GM18505 (cell line): ENCODE results near the gene S100A14.
A peak's percentile ranks its signal among the peaks of the same experiment; 100 is the strongest.

Experiments used
- ATAC-seq: cut with Tn5 transposase; IDR thresholded peaks from one replicate; pipeline ENCODE4 v1.9.1; 2021; ENCODE audit not compliant: unreplicated experiment
- POLR2A ChIP-seq: IDR thresholded peaks from 4 replicates; pipeline ENCODE4 v1.6.1; 2011; ENCODE audit warnings: borderline replicate concordance; ENCODE audit not compliant: insufficient read depth, insufficient read length; ENCODE audit errors: extremely low read depth

The S100A14 gene

GRCh38 chr1:153633161-153633753 lies 17.1 kb upstream of the S100A14 start:
- TF ChIP-seq POLR2A, result no peak
- no peak for ATAC-seq

GRCh38 chr1:153631047-153632022 lies 15.2 kb upstream of the S100A14 start:
- no peak for ATAC-seq
- TF ChIP-seq POLR2A, result no peak

- no peak for ATAC-seq
- no peak for TF ChIP-seq POLR2A
Measured at GRCh38 chr1:153630384-153630783, 14.3 kb upstream of the S100A14 start.

DNA sequence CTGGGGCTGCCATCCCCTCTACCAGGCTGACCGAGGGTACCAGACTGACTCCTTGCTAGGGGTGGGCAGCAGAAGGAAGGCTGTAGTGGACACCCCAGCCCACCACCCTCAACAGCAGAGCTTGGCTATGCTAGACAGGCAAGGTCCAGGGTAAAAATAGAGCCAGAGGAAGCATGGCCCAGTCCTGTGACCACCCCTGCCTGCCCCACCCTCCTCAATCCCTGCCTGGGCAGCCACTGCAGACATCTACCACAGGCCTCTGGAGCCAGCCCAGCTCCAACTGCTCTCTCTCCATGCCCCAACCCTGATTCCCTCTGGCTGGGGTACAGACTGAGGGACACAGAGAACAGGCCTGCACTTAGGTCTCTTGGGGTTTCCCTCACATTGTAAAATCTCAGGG lies 13.8 kb upstream of the S100A14 start:
- no peak for ATAC-seq
- no peak for TF ChIP-seq POLR2A

DNA sequence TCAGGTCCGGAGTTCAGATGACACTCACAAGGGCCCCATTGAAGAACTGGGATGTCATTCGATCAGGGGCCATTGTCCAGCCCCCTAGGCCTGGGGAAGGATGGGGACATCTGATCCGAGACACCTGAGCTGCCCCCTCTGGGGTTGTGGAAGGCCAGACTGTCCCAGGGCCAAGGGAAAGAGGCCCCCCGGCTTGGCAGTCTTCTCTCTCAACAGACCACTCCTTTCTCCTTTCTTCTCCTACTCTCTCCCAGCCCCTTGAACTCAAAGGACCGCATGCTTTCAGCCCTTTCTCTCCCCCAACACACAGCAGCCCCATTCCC lies 13.2 kb upstream of the S100A14 start:
- ATAC-seq, result no peak
- TF ChIP-seq POLR2A, result no peak

GRCh38 chr1:153628638-153629342 lies 12.7 kb upstream of the S100A14 start:
- ATAC-seq, result no peak
- TF ChIP-seq POLR2A, result no peak

DNA sequence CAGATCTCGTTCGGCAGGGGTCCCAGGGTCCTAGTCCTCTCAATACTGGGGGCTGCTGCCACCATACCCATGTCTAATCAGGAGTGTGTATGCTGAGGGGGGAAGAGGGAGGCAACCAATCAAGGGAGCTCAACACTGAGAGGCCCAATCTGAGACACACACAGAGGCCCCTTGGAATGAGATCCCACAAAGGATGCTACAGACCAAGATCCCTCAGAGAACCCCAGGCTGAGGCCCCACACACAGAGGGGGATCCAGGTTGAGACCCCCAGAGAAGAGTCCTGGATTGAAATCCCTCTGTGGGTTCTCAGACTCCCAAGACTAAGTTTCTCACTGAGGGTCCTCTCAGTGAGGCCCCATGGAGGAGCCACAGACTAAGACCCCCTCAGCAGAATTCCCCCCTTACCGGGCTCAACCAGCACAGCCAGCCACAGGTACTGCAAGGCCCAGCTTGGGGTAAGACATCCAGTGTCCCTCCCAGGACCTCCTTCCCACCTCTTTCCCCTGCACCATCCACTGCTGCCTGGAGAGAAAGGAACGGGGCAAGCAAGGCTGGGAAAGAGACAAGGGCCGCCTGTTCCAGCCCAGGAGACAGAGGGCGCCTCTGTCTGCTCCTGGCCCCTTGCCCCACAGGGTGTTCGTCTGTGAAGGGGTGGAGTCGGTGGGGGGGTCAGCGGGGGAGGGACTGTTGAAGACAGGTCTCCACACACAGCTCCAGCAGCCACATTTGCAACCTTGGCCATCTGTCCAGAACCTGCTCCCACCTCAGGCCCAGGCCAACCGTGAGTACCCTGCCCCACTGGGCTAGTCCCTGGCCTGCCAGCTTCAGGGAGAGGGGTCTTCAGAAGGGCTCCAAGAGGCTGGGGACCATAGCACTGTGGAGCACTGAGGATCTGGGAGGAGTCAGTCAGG lies 11.8 kb upstream of the S100A14 start, which contains the start of gene S100A1:
TSS of gene S100A1 (plus strand) at position 720 of the 912 bp plus-strand sequence. CDS start 2,088 bp downstream, outside the sequence.
- no peak for ATAC-seq
- no peak for TF ChIP-seq POLR2A

GRCh38 chr1:153626904-153627714 lies 11.0 kb upstream of the S100A14 start, which contains the start of gene S100A13:
Gene S100A13 (minus strand): TSS chr1:153627505. CDS start chr1:153626472, 1,033 bp downstream.
- TF ChIP-seq POLR2A, result peak; percentile 54
- ATAC-seq, result no peak

DNA sequence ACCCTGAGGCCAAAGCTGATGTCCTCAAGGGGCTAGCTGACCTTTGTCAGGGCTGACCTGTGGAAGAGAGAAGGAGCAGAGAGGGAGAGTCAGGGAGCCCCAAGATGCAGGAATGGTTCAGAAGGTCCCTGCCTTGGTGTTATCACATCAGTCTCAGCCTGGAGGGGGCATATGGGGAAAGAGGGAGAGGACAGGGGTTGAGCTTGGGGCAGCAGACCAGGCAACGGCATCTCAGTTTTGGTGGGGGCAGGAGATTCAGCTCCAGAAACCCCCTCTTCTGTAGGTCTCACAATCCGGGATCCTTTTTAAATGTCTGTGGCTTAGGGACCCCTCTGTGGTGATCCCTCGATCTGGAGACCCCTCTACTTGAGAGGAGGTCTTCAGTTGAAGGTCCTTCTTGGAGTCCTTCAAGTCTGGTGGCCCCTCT lies 10.4 kb upstream of the S100A14 start:
- ATAC-seq, result no peak
- TF ChIP-seq POLR2A, result no peak

DNA sequence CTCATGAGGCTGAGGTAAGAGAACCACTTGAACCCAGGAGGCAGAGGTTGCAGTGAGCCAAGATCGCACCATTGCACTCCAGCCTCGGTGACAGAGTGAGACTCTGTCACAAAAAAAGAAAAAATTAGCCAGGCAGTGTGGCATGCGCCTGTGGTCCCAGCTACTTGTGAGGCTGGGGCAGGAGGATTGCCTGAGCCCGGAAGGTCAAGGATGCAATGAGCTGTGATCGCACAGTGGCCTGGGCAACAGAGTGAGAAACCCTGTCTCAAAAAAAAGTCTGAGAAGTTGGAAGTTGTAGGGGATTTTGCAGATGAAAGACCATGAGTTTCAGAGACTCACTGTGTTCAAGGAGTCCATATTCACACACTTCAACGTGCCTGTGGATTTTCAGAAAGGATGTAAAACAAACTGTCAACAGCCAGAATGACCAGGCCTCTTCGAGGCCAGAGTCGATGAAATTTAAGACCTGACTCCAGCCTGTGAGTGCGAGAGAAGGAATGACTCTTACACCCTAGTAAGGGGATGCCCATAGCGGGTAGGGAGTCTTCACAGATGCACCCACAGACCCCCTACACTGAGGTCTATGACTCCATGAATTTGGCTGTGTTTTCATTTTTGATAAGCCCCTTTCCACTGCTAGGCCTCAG lies 9.0 kb upstream of the S100A14 start:
- ATAC-seq, result no peak
- no peak for TF ChIP-seq POLR2A

DNA sequence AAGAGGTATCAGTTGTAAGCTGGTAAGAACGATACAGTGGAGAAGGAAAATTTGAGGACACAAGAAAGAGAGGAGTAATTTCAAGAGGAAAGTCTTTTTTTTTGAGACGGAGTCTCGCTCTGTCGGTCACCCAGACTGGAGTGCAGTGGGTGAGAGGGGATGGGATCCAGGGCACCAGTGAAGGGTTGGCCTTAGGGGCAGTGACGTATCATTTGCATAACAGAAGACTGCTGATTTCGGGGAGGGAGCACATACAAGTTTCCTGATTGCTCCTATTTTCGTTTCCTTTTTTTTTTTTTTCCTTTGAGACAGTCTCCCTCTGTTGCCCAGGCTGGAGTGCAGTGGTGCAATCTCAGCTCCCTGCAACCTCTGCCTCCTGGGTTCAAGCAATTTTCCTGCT lies 7.0 kb upstream of the S100A14 start:
- TF ChIP-seq POLR2A, result no peak
- no peak for ATAC-seq
